ENCODE data around the gene APELA.
"Not testable (repeated sequence)": the region's sequence is repeated elsewhere in the genome, so short reads cannot be mapped to it uniquely, and the experiment has no call there.

DNA sequence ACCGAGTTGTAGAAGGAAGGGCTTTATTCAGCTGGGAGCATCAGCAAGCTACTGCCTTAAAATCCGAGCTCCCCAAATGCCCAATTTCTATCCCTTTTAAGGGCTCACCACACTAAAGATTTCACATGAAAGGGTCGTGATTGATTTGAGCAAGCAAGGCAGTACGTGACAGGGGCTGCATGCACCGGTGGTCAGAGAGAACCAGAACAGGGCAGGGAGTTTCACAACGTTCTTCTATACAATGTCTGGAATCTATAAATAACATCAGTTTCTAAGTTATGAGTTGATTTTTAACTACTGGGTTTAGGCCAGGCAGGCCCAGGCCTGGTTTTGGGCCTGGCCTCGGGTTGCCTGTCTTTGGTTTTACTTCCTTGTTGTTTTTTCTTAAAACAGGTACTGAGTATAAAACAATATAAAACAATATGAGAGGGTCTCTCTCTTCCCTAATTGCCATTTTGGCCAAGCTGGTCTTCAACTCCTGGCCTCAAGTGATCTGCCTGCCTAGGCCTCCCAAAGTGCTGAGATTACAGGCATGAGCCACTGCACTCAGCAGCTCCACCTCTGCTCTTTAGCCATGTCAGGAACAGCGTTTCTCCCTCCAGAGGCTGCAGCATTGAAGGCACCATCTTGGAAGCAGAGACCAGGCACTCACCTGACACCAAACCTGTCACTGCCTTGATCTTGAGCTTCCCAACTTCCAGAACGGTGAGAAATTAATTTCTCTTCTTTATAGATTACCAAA lies 59.1 kb downstream of the APELA start:
- not testable (repeated sequence) for TF ChIP-seq CTCF, POLR2A (IDR thresholded peaks at IDR 0.05)
